H1 (cell line): Measurements from ENCODE around the gene NCAPG2. TPM values are rescaled to one million over a fixed set of nuclear protein-coding genes. Genes with fewer than 3 reads are reported as not detected.

Source experiments
- CTCF ChIA-PET: fragments of 300-600 bp; sonication (Branson Sonifier 250); formaldehyde crosslinking; loops from one replicate; lab custom pipeline; 2021; ENCODE audit not compliant: partially characterized antibody; lab: Charles Lee
- POLR2A ChIA-PET: fragments of 300-600 bp; sonication (Branson Sonifier 250); formaldehyde crosslinking; loops from one replicate; lab custom pipeline; 2021; ENCODE audit warnings: inconsistent platforms; ENCODE audit not compliant: partially characterized antibody; lab: Charles Lee
- DNase-seq, 2 experiments: peaks; one replicate each; pipeline versions ENCODE4 v3.0.0 to v3.0.0-alpha.2; 2010 to 2022; ENCODE audit warnings: low spot score in 2 of 2, low read depth in 1 of 2, mixed read lengths in 1 of 2
- FAIRE-seq: peaks from 2 replicates; lab custom pipeline; 2011; peaks lifted over from hg19 to GRCh38; lab: Jason Lieb, UNC
- H2AFZ ChIP-seq: 2 replicates; pipeline ENCODE4 v1.8.1; 2012; ENCODE audit warnings: low read length, inconsistent platforms
- H2AK5ac ChIP-seq: 2 replicates; pipeline ENCODE4 v1.6.1; 2013; ENCODE audit warnings: low read depth, low read length
- H2BK120ac ChIP-seq: replicated peaks from 2 replicates; pipeline ENCODE3; 2013; ENCODE audit warnings: low read depth, low read length, inconsistent platforms
- H2BK12ac ChIP-seq: 2 replicates; pipeline ENCODE4 v1.6.1; 2013; ENCODE audit warnings: low read depth, low read length
- H2BK15ac ChIP-seq: 2 replicates; pipeline ENCODE4 v1.6.1; 2013; ENCODE audit warnings: low read length
- H2BK20ac ChIP-seq: 2 replicates; pipeline ENCODE4 v1.6.1; 2013; ENCODE audit warnings: low read length
- H2BK5ac ChIP-seq: 2 replicates; pipeline ENCODE4 v1.6.1; 2013; ENCODE audit warnings: low read depth, low read length
- H3K14ac ChIP-seq: 2 replicates; pipeline ENCODE4 v1.6.1; 2013; ENCODE audit warnings: inconsistent platforms; ENCODE audit not compliant: insufficient read length
- H3K18ac ChIP-seq: 2 replicates; pipeline ENCODE4 v1.6.1; 2013; ENCODE audit warnings: low read length; ENCODE audit errors: extremely low read depth
- H3K23ac ChIP-seq: 2 replicates; pipeline ENCODE4 v1.6.1; 2013; ENCODE audit warnings: inconsistent platforms; ENCODE audit not compliant: insufficient read length
- H3K23me2 ChIP-seq: 2 replicates; pipeline ENCODE4 v1.6.1; 2013; ENCODE audit warnings: low read depth, low read length
- H3K27ac ChIP-seq: 2 replicates; pipeline ENCODE4 v1.6.1; 2011; ENCODE audit warnings: low read depth, low read length, inconsistent platforms
- H3K27me3 ChIP-seq, 4 experiments: replicated peaks in 1 of 4; 1 replicate in 1 of 4; 2 replicates in 3 of 4; pipeline versions ENCODE4 v1.6.1 to v1.8.1; 2011 to 2013; ENCODE audit warnings: low read length in 3 of 4, mild to moderate bottlenecking in 3 of 4, inconsistent platforms in 2 of 4, mixed read lengths in 2 of 4, moderate library complexity in 1 of 4; ENCODE audit not compliant: control insufficient read depth in 3 of 4, insufficient read depth in 3 of 4; ENCODE audit errors: extremely low read depth in 1 of 4
- H3K36me3 ChIP-seq, 4 experiments: 2 replicates each; pipeline versions ENCODE4 v1.6.1 to v1.8.1; 2011 to 2013; ENCODE audit warnings: mild to moderate bottlenecking in 4 of 4, low read length in 3 of 4, moderate library complexity in 2 of 4, control low read depth in 1 of 4, inconsistent platforms in 1 of 4; ENCODE audit not compliant: insufficient read depth in 4 of 4, control insufficient read depth in 2 of 4
- H3K4ac ChIP-seq: replicated peaks from 2 replicates; pipeline ENCODE3; 2013; ENCODE audit warnings: low read length, low read depth, mixed read lengths, inconsistent platforms; ENCODE audit not compliant: insufficient read length
- H3K4me1 ChIP-seq, 4 experiments: replicated peaks in 1 of 4; 1 replicate in 1 of 4; 2 replicates in 3 of 4; pipeline versions ENCODE4 v1.6.1 to v1.8.1; 2011 to 2013; ENCODE audit warnings: low read length in 3 of 4, inconsistent platforms in 2 of 4, mixed read lengths in 1 of 4; ENCODE audit not compliant: insufficient read depth in 4 of 4, control insufficient read depth in 3 of 4
- H3K4me2 ChIP-seq, 2 experiments: 2 replicates each; pipeline versions ENCODE4 v1.6.1 to v1.8.1; 2011 to 2013; ENCODE audit warnings: low read depth in 2 of 2, low read length in 2 of 2, control low read depth in 1 of 2, inconsistent platforms in 1 of 2, mild to moderate bottlenecking in 1 of 2; ENCODE audit not compliant: insufficient read depth in 1 of 2
- H3K4me3 ChIP-seq, 4 experiments: fragments of 200-600, 300-600 bp in 1 of 4; sonication (generic), shearing (Covaris generic), sonication (Bioruptor Twin) in 1 of 4; 2 replicates each; pipeline versions ENCODE4 v1.5.1 to v1.8.1; 2011 to 2016; ENCODE audit warnings: low read length in 4 of 4, low read depth in 3 of 4, control low read depth in 2 of 4, inconsistent platforms in 2 of 4, mild to moderate bottlenecking in 2 of 4, mixed read lengths in 1 of 4, moderate library complexity in 1 of 4; ENCODE audit not compliant: insufficient read depth in 2 of 4; ENCODE audit errors: extremely low read depth in 1 of 4
- H3K56ac ChIP-seq: replicated peaks from 2 replicates; pipeline ENCODE3; 2013; ENCODE audit warnings: low read depth, mild to moderate bottlenecking, mixed read lengths, low read length, inconsistent platforms; ENCODE audit not compliant: insufficient read length
- H3K79me1 ChIP-seq: 2 replicates; pipeline ENCODE4 v1.6.1; 2013; ENCODE audit warnings: low read depth, low read length, control low read depth
- H3K79me2 ChIP-seq, 2 experiments: 2 replicates each; pipeline versions ENCODE4 v1.6.1 to v1.8.1; 2012 to 2013; ENCODE audit warnings: low read length in 2 of 2, mild to moderate bottlenecking in 2 of 2, inconsistent platforms in 1 of 2; ENCODE audit not compliant: insufficient read depth in 2 of 2, control insufficient read depth in 1 of 2
- H3K9ac ChIP-seq, 4 experiments: replicated peaks in 1 of 4; 1 replicate in 1 of 4; 2 replicates in 3 of 4; pipeline versions ENCODE4 v1.6.1 to v1.8.1; 2011 to 2013; ENCODE audit warnings: low read depth in 3 of 4, low read length in 3 of 4, control low read depth in 2 of 4, mild to moderate bottlenecking in 2 of 4, moderate library complexity in 2 of 4, inconsistent platforms in 1 of 4; ENCODE audit errors: extremely low read depth in 1 of 4
- H3K9me3 ChIP-seq, 2 experiments: 2 replicates each; pipeline versions ENCODE4 v1.6.1 to v1.8.1; 2012 to 2013; ENCODE audit warnings: mild to moderate bottlenecking in 2 of 2, moderate library complexity in 2 of 2, control low read depth in 1 of 2, inconsistent platforms in 1 of 2, low read depth in 1 of 2, low read length in 1 of 2, mixed read lengths in 1 of 2; ENCODE audit not compliant: insufficient read depth in 2 of 2
- H4K20me1 ChIP-seq, 2 experiments: replicated peaks in 1 of 2; 2 replicates each; pipeline versions ENCODE3 to v1.8.1; 2011 to 2013; ENCODE audit warnings: inconsistent platforms in 2 of 2, low read length in 2 of 2, mild to moderate bottlenecking in 1 of 2; ENCODE audit not compliant: insufficient read depth in 2 of 2, control insufficient read depth in 1 of 2
- H4K5ac ChIP-seq: 2 replicates; pipeline ENCODE4 v1.6.1; 2013; ENCODE audit warnings: low read length, low read depth, mixed read lengths, inconsistent platforms; ENCODE audit not compliant: insufficient read length
- H4K8ac ChIP-seq: 2 replicates; pipeline ENCODE4 v1.8.0; 2013; ENCODE audit warnings: mild to moderate bottlenecking, moderate library complexity, low read length, inconsistent platforms; ENCODE audit not compliant: insufficient read depth; ENCODE audit errors: extremely low read depth
- H4K91ac ChIP-seq: replicated peaks from 2 replicates; pipeline ENCODE3; 2013; ENCODE audit warnings: low read length, mixed read lengths, inconsistent platforms; ENCODE audit not compliant: insufficient read length
- ATF3 ChIP-seq: IDR thresholded peaks from 2 replicates; pipeline ENCODE4 v1.6.1; 2011; ENCODE audit warnings: low read depth, mild to moderate bottlenecking, low read length; ENCODE audit not compliant: insufficient read depth
- BRCA1 ChIP-seq: IDR thresholded peaks from 2 replicates; pipeline ENCODE4 v1.6.1; 2012; ENCODE audit warnings: low read depth, low read length, improper control_type of control experiment
- GABPA ChIP-seq: IDR thresholded peaks from 2 replicates; pipeline ENCODE4 v1.6.1; 2011; ENCODE audit warnings: mild to moderate bottlenecking, low read length, moderate library complexity, borderline replicate concordance; ENCODE audit not compliant: insufficient read depth
- NRF1 ChIP-seq: IDR thresholded peaks from 2 replicates; pipeline ENCODE4 v1.6.1; 2011; ENCODE audit warnings: mild to moderate bottlenecking, low read depth, low read length, improper control_type of control experiment
- POLR2A ChIP-seq, 2 experiments: IDR thresholded peaks; 1 replicate in 1 of 2; 2 replicates in 1 of 2; pipeline ENCODE4 v1.6.1; 2011; ENCODE audit warnings: low read depth in 2 of 2, low read length in 2 of 2, mild to moderate bottlenecking in 2 of 2; ENCODE audit errors: control extremely low read depth in 1 of 2
- POLR2AphosphoS5 ChIP-seq: IDR thresholded peaks from 2 replicates; pipeline ENCODE4 v1.6.1; 2011; ENCODE audit warnings: low read depth, low read length
- TCF12 ChIP-seq: IDR thresholded peaks from 2 replicates; pipeline ENCODE4 v1.6.1; 2011; ENCODE audit warnings: low read depth, mild to moderate bottlenecking, low read length
- TEAD4 ChIP-seq: IDR thresholded peaks from 2 replicates; pipeline ENCODE4 v1.6.1; 2012; ENCODE audit warnings: low read depth, low read length, inconsistent platforms, mixed read lengths
- WGBS, 2 experiments: shearing (Covaris generic) in 1 of 2; methylation state at CpG; one replicate each; pipeline versions ENCODE4 v1.1.6 to v1.1.7; 2013 to 2015; ENCODE audit warnings: low lambda C conversion rate in 2 of 2, mixed read lengths in 2 of 2, inconsistent platforms in 1 of 2, low coverage in 1 of 2, missing lambda C conversion rate in 1 of 2; ENCODE audit not compliant: insufficient replicate concordance in 2 of 2, insufficient coverage in 1 of 2, insufficient read length in 1 of 2; ENCODE audit errors: extremely low coverage in 1 of 2, missing lambda C conversion rate in 1 of 2; 5-methylcytosine and 5-hydroxymethylcytosine counted together
- polyA plus RNA-seq, 7 experiments: library from polyadenylated mRNA; depleted of rRNA in 3 of 7; stranded (reverse) in 5 of 7; unstranded in 2 of 7; fragments of >200 nt in 5 of 7; fragments of 200-250 nt in 2 of 7; gene quantifications; 1 replicate in 5 of 7; 2 replicates in 1 of 7; 4 replicates in 1 of 7; pipeline versions ENCODE4 v1.2.1 to v1.2.3, GENCODE V29; 2011 to 2013; ENCODE audit warnings: missing spikeins in 2 of 7, mixed read lengths in 2 of 7
- total RNA-seq: library from RNA; stranded (reverse); fragmentation: NEBNext Ultra II Directional; extraction: Animal tissue kit (Norgen Biotek cat#: 25700); gene quantifications from 2 replicates; pipeline ENCODE4 v1.2.1, GENCODE V29; 2021
- TF ChIP-seq, protein P1 (sequence below), 3 experiments: IDR thresholded peaks; 1 replicate in 2 of 3; 2 replicates in 1 of 3; pipeline versions ENCODE4 v1.5.1 to v1.6.1; 2011; ENCODE audit warnings: low read length in 3 of 3, mild to moderate bottlenecking in 3 of 3, inconsistent platforms in 2 of 3, low read depth in 1 of 3, moderate library complexity in 1 of 3; ENCODE audit not compliant: insufficient read depth in 1 of 3; ENCODE audit errors: control extremely low read depth in 1 of 3
- TF ChIP-seq, protein P2 (sequence below): IDR thresholded peaks from 2 replicates; pipeline ENCODE4 v1.6.1; 2012; ENCODE audit warnings: inconsistent platforms

The NCAPG2 gene
- total and polyA plus RNA-seq, 2 of the 8 experiments (the other 6 are each of a cell fraction or from before 2014, with no cell fraction given) = 49.9 to 119 TPM

DNA sequence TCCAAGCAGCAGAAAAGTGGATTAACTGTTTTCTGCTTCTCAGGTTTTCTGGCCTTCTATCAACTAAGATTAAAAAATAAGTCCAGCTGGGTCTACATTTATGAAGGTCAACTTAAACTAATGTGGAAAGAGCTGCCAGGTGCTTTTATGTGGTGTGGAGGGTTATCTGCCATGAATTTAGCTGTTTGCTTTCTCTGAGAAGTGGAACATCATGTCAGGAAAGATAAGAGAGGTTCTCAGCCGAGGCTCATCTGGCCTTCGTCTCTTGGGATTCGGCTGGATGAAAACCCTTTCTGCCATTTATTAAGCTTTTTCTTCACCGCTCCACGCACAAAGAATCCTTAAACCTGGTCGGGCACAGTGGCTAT, 122.5 kb downstream of the NCAPG2 start:
- H3K18ac ChIP-seq = no peak overlapping the region
- H3K9me3 ChIP-seq = peaks cover 13 to 14% of the 10 kb centered on the region in 2 experiments
- DNase-seq (no peak), FAIRE-seq (no peak)
- H3K14ac ChIP-seq = no peak overlapping the region
- 92% methylated on average over 6 of the region's 6 CpGs; no CpG with 5 or more reads in 1 of the 2 experiments for WGBS, 2 experiments
- peaks cover 1 to 22% (median 16%) of the 10 kb centered on the region in 4 experiments for H3K27me3 ChIP-seq
- H3K27ac ChIP-seq = no peak overlapping the region
- H3K23me2 ChIP-seq = peaks cover 3% of the 10 kb centered on the region; the same call in 1 of the 2 replicates
- no peaks in the 10 kb centered on the region for H3K79me2 ChIP-seq
- no peak overlapping the region for H2BK12ac ChIP-seq
- no peak overlapping the region for H3K4me2 ChIP-seq
- no peak overlapping the region for H2AK5ac ChIP-seq
- peaks cover 0 to 3% (median 0%) of the 10 kb centered on the region in 4 experiments; a peak in 2 of 7 replicates for H3K4me1 ChIP-seq
- H4K8ac ChIP-seq = no peak overlapping the region
- H4K91ac ChIP-seq = no peak overlapping the region
- H3K4me3 ChIP-seq = no peak overlapping the region
- H3K56ac ChIP-seq = no peak overlapping the region
- H2BK5ac ChIP-seq = no peak overlapping the region
- ChIA-PET POLR2A (no interaction called here), CTCF (interaction anchor here (1.3 kb wide), 1 partner anchor 14 kb away, joined by 3 read pairs; no protein-coding TSS in a partner anchor)
- H3K23ac ChIP-seq = no peak overlapping the region
- H3K36me3 ChIP-seq = no peaks in the 10 kb centered on the region; a peak in 2 of 8 replicates
- H3K79me1 ChIP-seq = no peaks in the 10 kb centered on the region
- no peak overlapping the region for H2BK15ac ChIP-seq
- H4K5ac ChIP-seq = no peak overlapping the region
- no peak overlapping the region for H2BK20ac ChIP-seq
- H2BK120ac ChIP-seq = no peak overlapping the region
- H4K20me1 ChIP-seq = peaks cover 0 to 3% of the 10 kb centered on the region in 2 experiments
- H3K9ac ChIP-seq = no peak overlapping the region
- no peak overlapping the region for H3K4ac ChIP-seq
- H2AFZ ChIP-seq = no peak overlapping the region
- TF ChIP-seq, protein P1, sequence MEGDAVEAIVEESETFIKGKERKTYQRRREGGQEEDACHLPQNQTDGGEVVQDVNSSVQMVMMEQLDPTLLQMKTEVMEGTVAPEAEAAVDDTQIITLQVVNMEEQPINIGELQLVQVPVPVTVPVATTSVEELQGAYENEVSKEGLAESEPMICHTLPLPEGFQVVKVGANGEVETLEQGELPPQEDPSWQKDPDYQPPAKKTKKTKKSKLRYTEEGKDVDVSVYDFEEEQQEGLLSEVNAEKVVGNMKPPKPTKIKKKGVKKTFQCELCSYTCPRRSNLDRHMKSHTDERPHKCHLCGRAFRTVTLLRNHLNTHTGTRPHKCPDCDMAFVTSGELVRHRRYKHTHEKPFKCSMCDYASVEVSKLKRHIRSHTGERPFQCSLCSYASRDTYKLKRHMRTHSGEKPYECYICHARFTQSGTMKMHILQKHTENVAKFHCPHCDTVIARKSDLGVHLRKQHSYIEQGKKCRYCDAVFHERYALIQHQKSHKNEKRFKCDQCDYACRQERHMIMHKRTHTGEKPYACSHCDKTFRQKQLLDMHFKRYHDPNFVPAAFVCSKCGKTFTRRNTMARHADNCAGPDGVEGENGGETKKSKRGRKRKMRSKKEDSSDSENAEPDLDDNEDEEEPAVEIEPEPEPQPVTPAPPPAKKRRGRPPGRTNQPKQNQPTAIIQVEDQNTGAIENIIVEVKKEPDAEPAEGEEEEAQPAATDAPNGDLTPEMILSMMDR (IDR thresholded peaks at IDR 0.05; ENCODE audit: control extremely low read depth in 1 of 3, insufficient read depth in 1 of 3, low read depth in 1 of 3, low read length in 3 of 3) = no peak
- no peak for TF ChIP-seq POLR2AphosphoS5
- no peak for TF ChIP-seq TCF12
- TF ChIP-seq ATF3 = no peak
- TF ChIP-seq BRCA1 = no peak
- TF ChIP-seq POLR2A (IDR thresholded peaks at IDR 0.05; ENCODE audit: control extremely low read depth in 1 of 2, low read depth in 2 of 2, low read length in 2 of 2) = no peak
- no peak for TF ChIP-seq GABPA
- TF ChIP-seq, protein P2, sequence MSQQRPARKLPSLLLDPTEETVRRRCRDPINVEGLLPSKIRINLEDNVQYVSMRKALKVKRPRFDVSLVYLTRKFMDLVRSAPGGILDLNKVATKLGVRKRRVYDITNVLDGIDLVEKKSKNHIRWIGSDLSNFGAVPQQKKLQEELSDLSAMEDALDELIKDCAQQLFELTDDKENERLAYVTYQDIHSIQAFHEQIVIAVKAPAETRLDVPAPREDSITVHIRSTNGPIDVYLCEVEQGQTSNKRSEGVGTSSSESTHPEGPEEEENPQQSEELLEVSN = no peak
- TF ChIP-seq NRF1 = no peak
- no peak for TF ChIP-seq TEAD4
